ENCODE measurements around the gene BPIFB2. TPM values are rescaled to one million over a fixed set of nuclear protein-coding genes. Genes with fewer than 3 reads are reported as not detected.
"Not testable (repeated sequence)": the region's sequence is repeated elsewhere in the genome, so short reads cannot be mapped to it uniquely, and the experiment has no call there.

The BPIFB2 gene
- total RNA-seq, 1 donor from 2014 or later = not detected

GRCh38 chr20:33042430-33042829 is 34.9 kb downstream of the BPIFB2 start:
- DNase-seq = no peak
- H3K36me3 ChIP-seq = no peaks in the 10 kb centered on the region
- TF ChIP-seq CTCF (IDR thresholded peaks at IDR 0.05) = no peak
- H3K4me3 ChIP-seq = no peak overlapping the region
- H3K27me3 ChIP-seq = no peaks in the 10 kb centered on the region
- H3K4me1 ChIP-seq = no peaks in the 10 kb centered on the region
- ATAC-seq = no peak
- intact Hi-C loops (cut with DNase I) = no loop called here
- H3K9me3 ChIP-seq = peaks cover 5% of the 10 kb centered on the region
- no peak overlapping the region for H3K27ac ChIP-seq

GRCh38 chr20:33042983-33043730 is 35.7 kb downstream of the BPIFB2 start:
- ATAC-seq = no peak

GRCh38 chr20:33043731-33044181 is 36.3 kb downstream of the BPIFB2 start:
- intact Hi-C loops (cut with DNase I) = no loop called here
- Histone ChIP-seq H3K4me1 (no peaks in the 10 kb centered on the region), H3K27ac (no peak overlapping the region), H3K27me3 (no peaks in the 10 kb centered on the region), H3K9me3 (peaks cover 5% of the 10 kb centered on the region), H3K36me3 (no peaks in the 10 kb centered on the region), H3K4me3 (no peak overlapping the region)
- no peak for TF ChIP-seq CTCF (IDR thresholded peaks at IDR 0.05)
- DNase-seq = no peak
- ATAC-seq = no peak

More at GRCh38 chr20:33042983-33043730, 35.7 kb downstream of the BPIFB2 start:
- Histone ChIP-seq H3K36me3 (no peaks in the 10 kb centered on the region), H3K27me3 (no peaks in the 10 kb centered on the region), H3K4me1 (no peaks in the 10 kb centered on the region), H3K4me3 (no peak overlapping the region), H3K9me3 (peaks cover 5% of the 10 kb centered on the region), H3K27ac (no peak overlapping the region)
- intact Hi-C loops (cut with DNase I) = no loop called here
- TF ChIP-seq CTCF (IDR thresholded peaks at IDR 0.05) = no peak
- no peak for DNase-seq

- H3K4me3 ChIP-seq; DNase-seq; H3K36me3 ChIP-seq; H3K27me3 ChIP-seq; H3K9me3 ChIP-seq; ATAC-seq; H3K4me1 ChIP-seq; H3K27ac ChIP-seq; intact Hi-C loops (cut with DNase I): not testable (repeated sequence)
Measured at GRCh38 chr20:33045129-33045721, 37.7 kb downstream of the BPIFB2 start.

GRCh38 chr20:33046412-33046811 is 38.9 kb downstream of the BPIFB2 start:
- intact Hi-C loops (cut with DNase I) = no loop called here
- no peak for ATAC-seq
- H3K27me3 ChIP-seq = no peaks in the 10 kb centered on the region
- TF ChIP-seq CTCF (IDR thresholded peaks at IDR 0.05) = no peak
- no peak for DNase-seq
- H3K9me3 ChIP-seq = peaks cover 5% of the 10 kb centered on the region
- H3K4me1 ChIP-seq = no peaks in the 10 kb centered on the region
- H3K36me3 ChIP-seq = no peaks in the 10 kb centered on the region
- H3K27ac ChIP-seq = no peak overlapping the region
- H3K4me3 ChIP-seq = no peak overlapping the region

- no peak for DNase-seq
- H3K4me3 ChIP-seq = no peak overlapping the region
- no peaks in the 10 kb centered on the region for H3K9me3 ChIP-seq
- TF ChIP-seq CTCF (IDR thresholded peaks at IDR 0.05) = no peak
- no peak for ATAC-seq
- H3K36me3 ChIP-seq = no peaks in the 10 kb centered on the region
- H3K27me3 ChIP-seq = no peaks in the 10 kb centered on the region
- intact Hi-C loops (cut with DNase I) = no loop called here
- H3K4me1 ChIP-seq = no peaks in the 10 kb centered on the region
- no peak overlapping the region for H3K27ac ChIP-seq
Measured at GRCh38 chr20:33051333-33051732, 43.8 kb downstream of the BPIFB2 start.
